ENCODE results near the gene TRIM58. TPM values are rescaled to one million over a fixed set of nuclear protein-coding genes. Genes with fewer than 3 reads are reported as not detected.

Gene TRIM58
- total and polyA plus RNA-seq, 4 donors, result 4.7 to 14.4 (median 11.4) TPM

DNA sequence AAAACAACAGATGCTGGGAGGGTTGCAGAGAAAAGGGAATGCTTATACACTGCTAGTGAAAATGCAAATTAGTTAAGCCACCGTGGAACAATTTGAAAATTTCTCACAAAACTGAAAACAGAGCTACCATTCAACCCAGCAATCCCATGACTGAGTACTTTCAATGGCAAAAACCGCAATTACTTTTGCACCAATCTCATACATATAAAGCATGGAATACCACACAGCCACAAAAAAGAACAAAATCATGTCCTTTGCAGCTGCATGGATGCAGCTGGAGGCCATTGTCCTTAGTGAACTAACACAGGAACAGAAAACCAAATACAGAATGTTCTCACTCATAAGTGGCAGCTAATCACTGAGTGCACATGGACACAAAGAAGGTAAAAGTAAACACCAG, 56.8 kb downstream of the TRIM58 start:
- Histone ChIP-seq H3K27ac (ENCODE audit: low read depth, low read length) (no peak overlapping the region), H3K4me3 (ENCODE audit: low read depth, low read length) (no peak overlapping the region), H3K4me1 (ENCODE audit: control insufficient read depth, insufficient read depth, low read length) (no peaks in the 10 kb centered on the region), H3K36me3 (ENCODE audit: control insufficient read depth, insufficient read depth, low read length) (no peaks in the 10 kb centered on the region), H3K9me3 (ENCODE audit: control insufficient read depth, insufficient read depth, low read length) (peaks cover 4% of the 10 kb centered on the region), H3K27me3 (ENCODE audit: control insufficient read depth, insufficient read depth, low read length) (no peaks in the 10 kb centered on the region)
- 76% methylated on average over 2 of the region's 2 CpGs for WGBS (ENCODE audit: insufficient coverage)
- DNase-seq (ENCODE audit: low read depth in 4 of 6, low spot score in 6 of 6), result no peak

DNA sequence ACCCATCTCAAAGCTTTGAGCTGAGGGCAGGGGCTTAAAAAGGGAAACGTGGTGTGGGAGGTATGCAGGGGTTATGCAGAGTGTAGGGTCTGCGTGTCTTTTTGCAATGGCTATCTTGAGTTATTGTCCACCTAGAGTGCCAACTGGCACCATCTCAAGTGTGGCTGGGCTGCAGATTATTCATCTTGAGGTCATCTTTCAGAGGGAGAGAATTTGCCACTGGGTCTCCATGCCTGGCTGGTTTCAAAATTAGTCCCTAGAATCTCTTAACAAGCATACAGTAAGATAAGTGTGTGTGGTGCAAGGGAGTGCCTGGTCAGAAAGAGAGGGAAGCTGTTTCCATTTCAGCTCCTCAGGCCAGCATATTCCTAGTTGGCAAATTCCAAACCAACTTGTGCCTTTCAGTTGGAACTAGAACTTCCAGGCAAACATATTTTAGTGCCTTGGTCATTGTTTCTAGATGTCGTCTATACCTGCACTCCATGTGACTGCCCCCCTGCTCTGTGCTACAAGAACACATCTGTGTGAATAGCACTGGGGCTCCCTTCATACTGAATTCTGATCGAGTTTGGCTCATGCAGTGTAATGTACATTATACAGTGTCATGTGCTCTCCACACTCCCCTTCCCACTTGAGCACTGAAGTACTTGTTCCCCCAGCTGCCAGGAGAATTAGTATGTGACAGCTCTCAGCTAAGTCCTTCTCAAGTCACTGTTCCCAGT, 58.1 kb downstream of the TRIM58 start:
- Histone ChIP-seq H3K4me1 (ENCODE audit: control insufficient read depth, insufficient read depth, low read length) (no peaks in the 10 kb centered on the region), H3K9me3 (ENCODE audit: control insufficient read depth, insufficient read depth, low read length) (peaks cover 3% of the 10 kb centered on the region), H3K27ac (ENCODE audit: low read depth, low read length) (no peak overlapping the region), H3K27me3 (ENCODE audit: control insufficient read depth, insufficient read depth, low read length) (no peaks in the 10 kb centered on the region), H3K4me3 (ENCODE audit: low read depth, low read length) (no peak overlapping the region), H3K36me3 (ENCODE audit: control insufficient read depth, insufficient read depth, low read length) (no peaks in the 10 kb centered on the region)
- 63% methylated on average over 3 of the region's 4 CpGs for WGBS (ENCODE audit: insufficient coverage)
- no peak for DNase-seq (ENCODE audit: low read depth in 4 of 6, low spot score in 6 of 6)

DNA sequence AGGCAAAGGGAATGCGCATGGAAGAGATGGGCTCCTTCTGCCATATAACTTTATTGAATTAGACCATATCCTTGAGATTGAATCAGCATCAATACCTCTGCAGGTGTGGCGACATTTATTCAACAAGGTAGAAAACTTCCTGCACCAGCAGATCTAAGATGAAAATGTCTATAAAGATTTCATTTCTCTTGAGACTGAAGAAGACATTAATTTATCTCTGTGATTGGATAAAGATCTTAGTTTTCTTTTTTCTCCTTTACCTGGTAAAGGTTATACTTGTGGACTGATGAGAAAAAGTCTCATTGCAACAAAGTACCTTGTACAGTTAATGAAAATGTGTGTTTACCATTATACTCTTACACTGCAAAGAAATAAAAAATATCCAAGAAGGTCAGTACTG, 63.0 kb downstream of the TRIM58 start, which contains the start of gene OR2T8:
OR2T8 (plus strand) TSS at position 301 of the 400 bp plus-strand sequence. CDS start 766 bp downstream, outside the sequence.
- H3K27me3 ChIP-seq (ENCODE audit: control insufficient read depth, insufficient read depth, low read length), result no peaks in the 10 kb centered on the region
- no peak within 1 kb of the TSS for H3K4me3 ChIP-seq (ENCODE audit: low read depth, low read length)
- no peaks in the 10 kb centered on the region for H3K9me3 ChIP-seq (ENCODE audit: control insufficient read depth, insufficient read depth, low read length)
- H3K36me3 ChIP-seq (ENCODE audit: control insufficient read depth, insufficient read depth, low read length), result no peaks in the 10 kb centered on the region
- H3K27ac ChIP-seq (ENCODE audit: low read depth, low read length), result no peak within 1 kb of the TSS
- no peak for DNase-seq (ENCODE audit: low read depth in 4 of 6, low spot score in 6 of 6)
- no peaks in the 10 kb centered on the region for H3K4me1 ChIP-seq (ENCODE audit: control insufficient read depth, insufficient read depth, low read length)
- no CpG with 5 or more reads among the region's 2 CpGs for WGBS (ENCODE audit: insufficient coverage)

DNA sequence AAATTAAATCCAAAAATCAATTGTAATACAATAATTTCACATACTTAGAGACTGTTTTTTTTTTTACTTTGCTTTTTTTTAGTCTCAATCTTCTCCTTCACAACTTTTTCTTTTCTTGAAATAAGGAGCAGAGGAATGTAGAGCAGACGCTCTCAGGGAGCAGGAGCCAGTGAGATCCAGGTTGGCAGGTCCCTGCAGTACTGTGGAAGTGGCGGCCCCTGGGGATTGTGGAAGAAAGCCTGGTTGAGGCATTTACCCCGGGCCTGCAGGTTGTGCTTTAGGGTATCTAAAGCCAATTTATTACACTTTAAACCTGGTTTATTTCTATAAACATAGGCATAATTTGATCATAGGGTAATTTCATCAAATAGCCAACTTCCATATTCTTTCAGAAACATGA, 67.0 kb downstream of the TRIM58 start:
- WGBS (ENCODE audit: insufficient coverage), result no CpG with 5 or more reads among the region's 3 CpGs
- no peak overlapping the region for H3K4me3 ChIP-seq (ENCODE audit: low read depth, low read length)
- no peaks in the 10 kb centered on the region for H3K27me3 ChIP-seq (ENCODE audit: control insufficient read depth, insufficient read depth, low read length)
- H3K36me3 ChIP-seq (ENCODE audit: control insufficient read depth, insufficient read depth, low read length), result no peaks in the 10 kb centered on the region
- no peaks in the 10 kb centered on the region for H3K9me3 ChIP-seq (ENCODE audit: control insufficient read depth, insufficient read depth, low read length)
- no peaks in the 10 kb centered on the region for H3K4me1 ChIP-seq (ENCODE audit: control insufficient read depth, insufficient read depth, low read length)
- DNase-seq (ENCODE audit: low read depth in 4 of 6, low spot score in 6 of 6), result no peak
- H3K27ac ChIP-seq (ENCODE audit: low read depth, low read length), result no peak overlapping the region

DNA sequence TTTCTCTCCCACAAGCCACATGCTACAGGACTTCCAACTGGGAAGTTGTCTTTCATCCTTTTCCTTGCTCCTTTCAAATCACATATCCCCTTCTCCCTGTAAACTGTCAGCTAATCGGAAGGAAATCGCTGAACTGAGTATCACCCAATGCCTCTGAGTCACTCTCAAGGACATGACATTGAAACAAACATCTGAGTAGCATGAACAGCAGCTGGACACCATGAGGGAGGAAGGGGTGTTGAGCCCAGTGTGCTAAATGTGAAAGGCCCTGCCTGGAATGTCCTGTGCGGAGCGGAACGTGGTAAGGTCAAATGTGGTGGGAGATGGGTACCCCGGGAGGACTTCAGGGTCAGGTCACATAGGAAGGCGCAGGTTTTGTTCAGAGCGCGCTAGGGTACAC, 67.9 kb downstream of the TRIM58 start, which contains the start of gene OR2AJ1:
OR2AJ1 (plus strand) TSS at position 22 of the 400 bp plus-strand sequence. CDS start 8,880 bp downstream, outside the sequence.
- H3K9me3 ChIP-seq (ENCODE audit: control insufficient read depth, insufficient read depth, low read length), result no peaks in the 10 kb centered on the region
- DNase-seq (ENCODE audit: low read depth in 4 of 6, low spot score in 6 of 6), result no peak
- WGBS (ENCODE audit: insufficient coverage), result 93% methylated on average over 7 of the region's 9 CpGs

More for the DNA sequence above, 67.9 kb downstream of the TRIM58 start, which contains the start of gene OR2AJ1:
- Histone ChIP-seq H3K27ac (ENCODE audit: low read depth, low read length) (no peak within 1 kb of the TSS), H3K36me3 (ENCODE audit: control insufficient read depth, insufficient read depth, low read length) (no peaks in the 10 kb centered on the region), H3K4me3 (ENCODE audit: low read depth, low read length) (no peak within 1 kb of the TSS), H3K4me1 (ENCODE audit: control insufficient read depth, insufficient read depth, low read length) (no peaks in the 10 kb centered on the region), H3K27me3 (ENCODE audit: control insufficient read depth, insufficient read depth, low read length) (no peaks in the 10 kb centered on the region)

Other genes with a start within 250 kb of the TRIM58 start
- not detected for gene OR13G1, start 177.4 kb upstream of the TRIM58 start, total RNA-seq
- gene OR13G1, start 177.4 kb upstream of the TRIM58 start, polyA plus RNA-seq (ENCODE audit: insufficient read length in 2 of 2), result not detected
- not detected for gene OR6F1, start 140.5 kb upstream of the TRIM58 start, total RNA-seq
- gene OR6F1, start 140.5 kb upstream of the TRIM58 start, polyA plus RNA-seq (ENCODE audit: insufficient read length in 2 of 2), result not detected
- not detected for gene OR14K1, start 118.6 kb upstream of the TRIM58 start, total RNA-seq
- gene OR14K1, start 118.6 kb upstream of the TRIM58 start, polyA plus RNA-seq (ENCODE audit: insufficient read length in 2 of 2), result not detected
- gene OR14A2, start 109.0 kb upstream of the TRIM58 start, total RNA-seq, result not detected
- gene OR14A2, start 109.0 kb upstream of the TRIM58 start, polyA plus RNA-seq (ENCODE audit: insufficient read length in 2 of 2), result not detected
- not detected for gene OR1C1, start 96.6 kb upstream of the TRIM58 start, total RNA-seq
- gene OR1C1, start 96.6 kb upstream of the TRIM58 start, polyA plus RNA-seq (ENCODE audit: insufficient read length in 2 of 2), result not detected
- not detected for gene OR14A16, start 33.1 kb upstream of the TRIM58 start, total RNA-seq
- not detected for gene OR14A16, start 33.1 kb upstream of the TRIM58 start, polyA plus RNA-seq (ENCODE audit: insufficient read length in 2 of 2)
- gene OR11L1, start 15.3 kb upstream of the TRIM58 start, total RNA-seq, result not detected
- gene OR11L1, start 15.3 kb upstream of the TRIM58 start, polyA plus RNA-seq (ENCODE audit: insufficient read length in 2 of 2), result not detected
- gene OR2W3, start 38.4 kb downstream of the TRIM58 start, total RNA-seq, result 1 to 10 TPM; 2.1 to 4.8 TPM
- gene OR2W3, start 38.4 kb downstream of the TRIM58 start, polyA plus RNA-seq (ENCODE audit: insufficient read length in 2 of 2), result 1 to 10 TPM; 5.6 to 7.8 TPM
- gene OR2T8, start 63.1 kb downstream of the TRIM58 start, total RNA-seq, result under 1 TPM; 0.20 to 0.39 TPM
- 1 to 10 TPM; 1.7 to 2.1 TPM for gene OR2T8, start 63.1 kb downstream of the TRIM58 start, polyA plus RNA-seq (ENCODE audit: insufficient read length in 2 of 2)
- gene OR2AJ1, start 67.7 kb downstream of the TRIM58 start, total RNA-seq, result under 1 TPM in 1 of 2 donors, not detected in 1; 0.10 TPM
- gene OR2AJ1, start 67.7 kb downstream of the TRIM58 start, polyA plus RNA-seq (ENCODE audit: insufficient read length in 2 of 2), result not detected
- gene OR2L8, start 91.7 kb downstream of the TRIM58 start, total RNA-seq, result 1 to 10 TPM in 1 of 2 donors, under 1 TPM in 1; 0.44 to 1.2 TPM
- gene OR2L8, start 91.7 kb downstream of the TRIM58 start, polyA plus RNA-seq (ENCODE audit: insufficient read length in 2 of 2), result not detected
- gene OR2AK2, start 108.0 kb downstream of the TRIM58 start, total RNA-seq, result 1 to 10 TPM in 1 of 2 donors, under 1 TPM in 1; 0.44 to 1.1 TPM
- not detected for gene OR2AK2, start 108.0 kb downstream of the TRIM58 start, polyA plus RNA-seq (ENCODE audit: insufficient read length in 2 of 2)
- gene OR2L5, start 156.5 kb downstream of the TRIM58 start, total RNA-seq, result under 1 TPM; 0.17 to 0.89 TPM
- gene OR2L5, start 156.5 kb downstream of the TRIM58 start, polyA plus RNA-seq (ENCODE audit: insufficient read length in 2 of 2), result under 1 TPM in 1 of 2 donors, not detected in 1; 0.09 TPM
- under 1 TPM; 0.39 to 0.50 TPM for gene OR2L2, start 172.9 kb downstream of the TRIM58 start, total RNA-seq
- gene OR2L2, start 172.9 kb downstream of the TRIM58 start, polyA plus RNA-seq (ENCODE audit: insufficient read length in 2 of 2), result under 1 TPM; 0.27 to 0.44 TPM
- under 1 TPM; 0.11 to 0.79 TPM for gene OR2L3, start 189.6 kb downstream of the TRIM58 start, total RNA-seq
- gene OR2L3, start 189.6 kb downstream of the TRIM58 start, polyA plus RNA-seq (ENCODE audit: insufficient read length in 2 of 2), result under 1 TPM; 0.24 to 0.42 TPM
- gene OR2L13, start 238.0 kb downstream of the TRIM58 start, total RNA-seq, result 1 to 10 TPM in 1 of 2 donors, under 1 TPM in 1; 0.94 to 2.6 TPM
- gene OR2L13, start 238.0 kb downstream of the TRIM58 start, polyA plus RNA-seq (ENCODE audit: insufficient read length in 2 of 2), result 1 to 10 TPM; 5.8 to 6.4 TPM